Astrocyte (in vitro differentiated cells and primary cell): ENCODE measurements around the gene ADAP1. TPM values are rescaled to one million over a fixed set of nuclear protein-coding genes. Genes with fewer than 3 reads are reported as not detected.

Source experiments
- DNase-seq: peaks from one replicate; pipeline ENCODE4 v3.0.0-alpha.2; 2010; ENCODE audit warnings: low read depth
- FAIRE-seq: peaks from 2 replicates; lab custom pipeline; 2011; peaks lifted over from hg19 to GRCh38; lab: Jason Lieb, UNC
- H2AFZ ChIP-seq: 2 replicates; pipeline ENCODE4 v1.6.0; 2012; ENCODE audit warnings: low read depth, low read length, inconsistent platforms
- H3K27ac ChIP-seq: 2 replicates; pipeline ENCODE4 v1.5.1; 2011; ENCODE audit warnings: low read depth, low read length, inconsistent platforms
- H3K27me3 ChIP-seq: 2 replicates; pipeline ENCODE4 v1.6.0; 2011; ENCODE audit warnings: low read length, inconsistent platforms; ENCODE audit not compliant: insufficient read depth
- H3K36me3 ChIP-seq: 2 replicates; pipeline ENCODE4 v1.5.1; 2011; ENCODE audit warnings: low read length, inconsistent platforms; ENCODE audit not compliant: insufficient read depth
- H3K4me1 ChIP-seq: 2 replicates; pipeline ENCODE4 v1.5.1; 2011; ENCODE audit warnings: low read length, inconsistent platforms; ENCODE audit not compliant: insufficient read depth
- H3K4me2 ChIP-seq: 2 replicates; pipeline ENCODE4 v1.6.0; 2012; ENCODE audit warnings: low read length, inconsistent platforms
- H3K4me3 ChIP-seq: 2 replicates; pipeline ENCODE4 v1.5.1; 2011; ENCODE audit warnings: low read depth, mild to moderate bottlenecking, low read length, inconsistent platforms; ENCODE audit not compliant: insufficient read depth
- H3K79me2 ChIP-seq: 2 replicates; pipeline ENCODE4 v1.6.0; 2012; ENCODE audit warnings: mild to moderate bottlenecking, low read length, inconsistent platforms; ENCODE audit not compliant: insufficient read depth
- H3K9ac ChIP-seq: 2 replicates; pipeline ENCODE4 v1.6.0; 2012; ENCODE audit warnings: mild to moderate bottlenecking, low read length, inconsistent platforms
- H3K9me3 ChIP-seq: 2 replicates; pipeline ENCODE4 v1.5.1; 2012; ENCODE audit warnings: low read depth, mild to moderate bottlenecking, low read length, inconsistent platforms; ENCODE audit not compliant: insufficient read depth
- H4K20me1 ChIP-seq: 2 replicates; pipeline ENCODE4 v1.6.0; 2012; ENCODE audit warnings: low read length, inconsistent platforms; ENCODE audit not compliant: insufficient read depth
- H3K27ac Mint-ChIP-seq: one replicate; pipeline ENCODE4 v1.8.0; 2021; ENCODE audit warnings: mild to moderate bottlenecking, mixed read lengths; ENCODE audit not compliant: unreplicated experiment
- H3K27me3 Mint-ChIP-seq: one replicate; pipeline ENCODE4 v1.8.0; 2021; ENCODE audit warnings: low read depth, mixed read lengths; ENCODE audit not compliant: unreplicated experiment
- H3K36me3 Mint-ChIP-seq: one replicate; pipeline ENCODE4 v1.8.0; 2021; ENCODE audit warnings: low read depth, mixed read lengths; ENCODE audit not compliant: unreplicated experiment
- H3K4me1 Mint-ChIP-seq: one replicate; pipeline ENCODE4 v1.8.0; 2021; ENCODE audit warnings: low read depth, mixed read lengths; ENCODE audit not compliant: unreplicated experiment
- H3K4me3 Mint-ChIP-seq: one replicate; pipeline ENCODE4 v1.8.0; 2021; ENCODE audit warnings: mild to moderate bottlenecking, moderate library complexity, mixed read lengths; ENCODE audit not compliant: unreplicated experiment
- H3K9me3 Mint-ChIP-seq: one replicate; pipeline ENCODE4 v1.8.0; 2021; ENCODE audit warnings: mild to moderate bottlenecking, mixed read lengths; ENCODE audit not compliant: unreplicated experiment
- EZH2 ChIP-seq: IDR thresholded peaks from 2 replicates; pipeline ENCODE4 v1.6.1; 2012; ENCODE audit warnings: mild to moderate bottlenecking, low read length, inconsistent platforms; ENCODE audit not compliant: insufficient read depth
- total RNA-seq: library from RNA; stranded (reverse); gene quantifications from 2 replicates; pipeline ENCODE4 v1.2.1, GENCODE V29; 2021
- TF ChIP-seq, protein P1 (sequence below): IDR thresholded peaks from 2 replicates; pipeline ENCODE4 v1.5.1; 2011; ENCODE audit warnings: low read depth, mild to moderate bottlenecking, inconsistent platforms, low read length, moderate library complexity; ENCODE audit not compliant: insufficient read depth

ADAP1 gene
- total RNA-seq, 1 donor from 2014 or later, result 4.8 TPM

DNA sequence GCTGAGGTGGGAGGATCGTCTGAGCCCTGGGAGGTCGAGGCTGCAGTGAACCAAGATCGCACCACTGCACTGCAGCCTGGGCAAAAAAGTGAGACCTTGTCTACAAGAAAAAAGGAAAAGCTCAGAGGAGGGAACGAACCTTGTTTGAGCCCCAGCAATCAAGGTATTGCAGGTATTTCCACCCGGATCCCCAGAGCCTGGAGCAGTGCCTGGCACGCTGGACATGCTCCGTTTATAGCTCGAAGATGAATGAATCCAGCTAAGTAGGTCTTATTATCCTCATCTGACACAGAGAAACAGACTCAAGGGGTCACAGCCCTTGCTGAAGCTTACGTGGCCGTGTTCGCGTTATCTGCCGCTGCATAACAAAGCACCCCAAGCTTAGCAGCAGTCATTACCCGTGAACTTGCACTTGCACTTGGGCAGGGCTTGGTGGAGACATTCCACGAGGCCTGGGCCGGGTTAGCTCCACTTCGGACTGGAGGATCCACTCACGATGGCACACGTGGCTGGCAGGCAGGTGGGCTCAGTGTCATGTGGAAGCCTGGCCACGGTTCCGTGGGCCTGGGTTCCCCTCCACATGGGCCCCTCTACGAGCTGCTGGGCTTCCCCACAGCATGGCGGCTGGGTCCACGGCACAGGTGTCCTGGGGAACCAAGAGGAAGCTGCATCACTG lies 24.1 kb upstream of the ADAP1 start:
- no peaks in the 10 kb centered on the region for H3K27me3 ChIP-seq
- H3K79me2 ChIP-seq, result peaks cover 18% of the 10 kb centered on the region
- H3K4me1 ChIP-seq, result peaks cover 8% of the 10 kb centered on the region
- peaks cover 11% of the 10 kb centered on the region for H4K20me1 ChIP-seq
- no peak overlapping the region for H3K4me2 ChIP-seq
- DNase-seq, result no peak
- no peak overlapping the region for H3K9ac ChIP-seq
- Mint-ChIP-seq H3K4me3 (no peak overlapping the region), H3K9me3 (no peaks in the 10 kb centered on the region), H3K4me1 (peaks cover 8% of the 10 kb centered on the region), H3K36me3 (no peaks in the 10 kb centered on the region), H3K27me3 (no peaks in the 10 kb centered on the region), H3K27ac (no peak overlapping the region)
- no peak overlapping the region for H3K4me3 ChIP-seq
- TF ChIP-seq, protein P1, sequence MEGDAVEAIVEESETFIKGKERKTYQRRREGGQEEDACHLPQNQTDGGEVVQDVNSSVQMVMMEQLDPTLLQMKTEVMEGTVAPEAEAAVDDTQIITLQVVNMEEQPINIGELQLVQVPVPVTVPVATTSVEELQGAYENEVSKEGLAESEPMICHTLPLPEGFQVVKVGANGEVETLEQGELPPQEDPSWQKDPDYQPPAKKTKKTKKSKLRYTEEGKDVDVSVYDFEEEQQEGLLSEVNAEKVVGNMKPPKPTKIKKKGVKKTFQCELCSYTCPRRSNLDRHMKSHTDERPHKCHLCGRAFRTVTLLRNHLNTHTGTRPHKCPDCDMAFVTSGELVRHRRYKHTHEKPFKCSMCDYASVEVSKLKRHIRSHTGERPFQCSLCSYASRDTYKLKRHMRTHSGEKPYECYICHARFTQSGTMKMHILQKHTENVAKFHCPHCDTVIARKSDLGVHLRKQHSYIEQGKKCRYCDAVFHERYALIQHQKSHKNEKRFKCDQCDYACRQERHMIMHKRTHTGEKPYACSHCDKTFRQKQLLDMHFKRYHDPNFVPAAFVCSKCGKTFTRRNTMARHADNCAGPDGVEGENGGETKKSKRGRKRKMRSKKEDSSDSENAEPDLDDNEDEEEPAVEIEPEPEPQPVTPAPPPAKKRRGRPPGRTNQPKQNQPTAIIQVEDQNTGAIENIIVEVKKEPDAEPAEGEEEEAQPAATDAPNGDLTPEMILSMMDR, result no peak
- TF ChIP-seq EZH2, result no peak
- H3K36me3 ChIP-seq, result no peaks in the 10 kb centered on the region
- no peak overlapping the region for H2AFZ ChIP-seq
- H3K9me3 ChIP-seq, result no peaks in the 10 kb centered on the region
- no peak overlapping the region for H3K27ac ChIP-seq
- no peak for FAIRE-seq

DNA sequence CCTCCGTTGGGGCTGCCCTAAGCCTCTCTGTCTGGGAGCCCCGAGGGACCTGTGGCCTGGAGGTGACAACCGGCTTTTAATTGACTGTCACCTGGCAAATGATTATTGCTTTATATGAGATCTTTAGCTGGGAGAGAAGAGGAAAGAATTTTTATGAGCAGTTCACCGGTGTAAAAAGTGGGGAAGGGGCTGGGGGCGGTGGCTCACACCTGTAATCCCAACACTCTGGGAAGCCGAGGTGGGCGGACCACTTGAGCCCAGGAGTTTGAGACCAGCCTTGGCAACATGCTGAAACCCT lies 23.5 kb upstream of the ADAP1 start:
- H3K9me3 ChIP-seq, result no peaks in the 10 kb centered on the region
- H3K4me2 ChIP-seq, result no peak overlapping the region
- Mint-ChIP-seq H3K4me1 (peaks cover 8% of the 10 kb centered on the region), H3K9me3 (no peaks in the 10 kb centered on the region), H3K27me3 (no peaks in the 10 kb centered on the region), H3K36me3 (no peaks in the 10 kb centered on the region), H3K27ac (peak overlapping the region; percentile 72), H3K4me3 (no peak overlapping the region)
- H3K36me3 ChIP-seq, result peaks cover 3% of the 10 kb centered on the region
- H3K79me2 ChIP-seq, result peaks cover 24% of the 10 kb centered on the region
- no peak overlapping the region for H3K4me3 ChIP-seq
- no peak overlapping the region for H3K9ac ChIP-seq
- H3K27ac ChIP-seq, result no peak overlapping the region
- no peak for FAIRE-seq
- peaks cover 17% of the 10 kb centered on the region for H4K20me1 ChIP-seq
- TF ChIP-seq EZH2, result no peak
- TF ChIP-seq, protein P1, result no peak
- peaks cover 8% of the 10 kb centered on the region for H3K4me1 ChIP-seq
- H2AFZ ChIP-seq, result no peak overlapping the region
- DNase-seq, result no peak
- H3K27me3 ChIP-seq, result no peaks in the 10 kb centered on the region

- Histone ChIP-seq H3K4me2 (peak overlapping the region; percentile 23), H3K36me3 (peaks cover 8% of the 10 kb centered on the region), H2AFZ (peak overlapping the region; percentile 10), H3K4me3 (no peak overlapping the region), H3K27me3 (no peaks in the 10 kb centered on the region), H4K20me1 (peaks cover 22% of the 10 kb centered on the region), H3K4me1 (peaks cover 8% of the 10 kb centered on the region), H3K9me3 (no peaks in the 10 kb centered on the region), H3K9ac (no peak overlapping the region), H3K27ac (no peak overlapping the region), H3K79me2 (peaks cover 29% of the 10 kb centered on the region)
- peak overlapping the region; percentile 45 for H3K4me3 Mint-ChIP-seq
- FAIRE-seq (no peak), DNase-seq (no peak)
- no peaks in the 10 kb centered on the region for H3K9me3 Mint-ChIP-seq
- no peaks in the 10 kb centered on the region for H3K27me3 Mint-ChIP-seq
- TF ChIP-seq, protein P1, result no peak
- TF ChIP-seq EZH2, result no peak
- no peaks in the 10 kb centered on the region for H3K36me3 Mint-ChIP-seq
- H3K27ac Mint-ChIP-seq, result peak overlapping the region; percentile 72
- peaks cover 8% of the 10 kb centered on the region for H3K4me1 Mint-ChIP-seq
Observed at GRCh38 chr7:977326-978048, 23.0 kb upstream of the ADAP1 start.
